ENCODE results near the gene FIGNL2. TPM values are rescaled to one million over a fixed set of nuclear protein-coding genes. Genes with fewer than 3 reads are reported as not detected.
A peak's percentile ranks its signal among the peaks of the same experiment; 100 is the strongest.

The FIGNL2 gene
- total and polyA plus RNA-seq, 2 of the 13 experiments (the other 11 are each of a cell fraction or from before 2014, with no cell fraction given), result 0.82 to 1.00 TPM

GRCh38 chr12:51887476-51888315, 39.2 kb upstream of the FIGNL2 start, which contains the start of gene ANKRD33:
ANKRD33 (plus strand) TSS chr12:51888103; CDS start chr12:51888187, 84 bp downstream.
- peaks cover 46% of the 10 kb centered on the region for H3K4me1 ChIP-seq (ENCODE audit: insufficient read depth, low read length)
- no peak within 1 kb of the TSS for H2AFZ ChIP-seq (ENCODE audit: low read length)
- H3K9me3 ChIP-seq (ENCODE audit: low read length), result no peaks in the 10 kb centered on the region
- ChIA-PET CTCF (ENCODE audit: low intra/inter-chr PET ratio, low total read pairs) (no interaction called here), POLR2A (no interaction called here)
- WGBS (ENCODE audit: low lambda C conversion rate), result 83% methylated on average over 27 of the region's 41 CpGs
- no peak within 1 kb of the TSS for H3K27ac ChIP-seq (ENCODE audit: extremely low read length, insufficient read depth, low read length)
- TF ChIP-seq AKAP8 (CRISPR knock-in tag; IDR thresholded peaks at IDR 0.05), result no peak
- no peak for ATAC-seq
- H3K4me3 ChIP-seq (replicated peaks in 1 of 3; ENCODE audit: insufficient read depth in 1 of 3, low read depth in 2 of 3, low read length in 3 of 3), result no peak within 1 kb of the TSS
- H3K36me3 ChIP-seq (replicated peaks in 1 of 2; ENCODE audit: control insufficient read depth in 1 of 2, insufficient read depth in 2 of 2, low read length in 2 of 2), result no peaks in the 10 kb centered on the region
- H3K4me2 ChIP-seq (ENCODE audit: low read depth, low read length), result no peak within 1 kb of the TSS
- H3K27me3 ChIP-seq (ENCODE audit: control insufficient read depth in 1 of 2, insufficient read depth in 2 of 2, low read length in 2 of 2), result peaks cover 7 to 13% of the 10 kb centered on the region in 2 experiments; a peak in 3 of 5 replicates
- DNase-seq (ENCODE audit: low spot score), result no peak
- H3K9ac ChIP-seq (ENCODE audit: insufficient read depth, low read depth, low read length), result no peak within 1 kb of the TSS
- H3K79me2 ChIP-seq (ENCODE audit: insufficient read depth, low read length), result no peaks in the 10 kb centered on the region
- no peak for FAIRE-seq
- in situ Hi-C loops (cut with HindIII; ENCODE audit: extremely low pct_ligation_motif_present, low pct_unique_long_range_greater_than_20kb) (no loop called here), intact Hi-C loops (cut with micrococcal nuclease; ENCODE audit: unreplicated experiment) (no loop called here)
- BruUV-seq (replicated peaks), result no TSS peak
- no peaks in the 10 kb centered on the region for H4K20me1 ChIP-seq (ENCODE audit: insufficient read depth, low read length)

- peaks cover 7 to 11% of the 10 kb centered on the region in 2 experiments; a peak in 3 of 5 replicates for H3K27me3 ChIP-seq (ENCODE audit: control insufficient read depth in 1 of 2, insufficient read depth in 2 of 2, low read length in 2 of 2)
- in situ Hi-C loops (cut with HindIII; ENCODE audit: extremely low pct_ligation_motif_present, low pct_unique_long_range_greater_than_20kb), result no loop called here
- peaks cover 45% of the 10 kb centered on the region for H3K4me1 ChIP-seq (ENCODE audit: insufficient read depth, low read length)
- ATAC-seq (no peak; the same call in 2 of the 3 replicates), DNase-seq (ENCODE audit: low spot score) (peak; percentile 56), FAIRE-seq (no peak)
- H3K4me2 ChIP-seq (ENCODE audit: low read depth, low read length), result peak overlapping the region; percentile 20; the same call in 1 of the 2 replicates
- H3K4me3 ChIP-seq (replicated peaks in 1 of 3; ENCODE audit: insufficient read depth in 1 of 3, low read depth in 2 of 3, low read length in 3 of 3), result no peak overlapping the region
- ChIA-PET CTCF (ENCODE audit: low intra/inter-chr PET ratio, low total read pairs) (no interaction called here), POLR2A (interaction anchor here (1.2 kb wide), 1 partner anchor 9 kb away, joined by 4 read pairs; no protein-coding TSS in a partner anchor)
- intact Hi-C loops (cut with micrococcal nuclease; ENCODE audit: unreplicated experiment), result no loop called here
- BruUV-seq (replicated peaks), result no TSS peak
- H3K36me3 ChIP-seq (replicated peaks in 1 of 2; ENCODE audit: control insufficient read depth in 1 of 2, insufficient read depth in 2 of 2, low read length in 2 of 2), result no peaks in the 10 kb centered on the region
- H3K79me2 ChIP-seq (ENCODE audit: insufficient read depth, low read length), result no peaks in the 10 kb centered on the region
- WGBS (ENCODE audit: low lambda C conversion rate), result 72% methylated on average over 10 of the region's 10 CpGs
- no peak overlapping the region for H3K9ac ChIP-seq (ENCODE audit: insufficient read depth, low read depth, low read length)
- no peaks in the 10 kb centered on the region for H3K9me3 ChIP-seq (ENCODE audit: low read length)
- H2AFZ ChIP-seq (ENCODE audit: low read length), result no peak overlapping the region
- no peak overlapping the region for H3K27ac ChIP-seq (ENCODE audit: extremely low read length, insufficient read depth, low read length)
- no peaks in the 10 kb centered on the region for H4K20me1 ChIP-seq (ENCODE audit: insufficient read depth, low read length)
- TF ChIP-seq GLI4 (CRISPR knock-in tag; IDR thresholded peaks at IDR 0.05; ENCODE audit: borderline replicate concordance) (no peak), ETV5 (CRISPR knock-in tag; IDR thresholded peaks at IDR 0.05; ENCODE audit: borderline replicate concordance) (peak; percentile 47; the same call in 1 of the 2 replicates), GABPA (IDR thresholded peaks at IDR 0.05; ENCODE audit: low read depth, low read length) (no peak), GABPA (CRISPR knock-in tag; IDR thresholded peaks at IDR 0.05; ENCODE audit: low read depth) (peak; percentile 63), HES4 (CRISPR knock-in tag; IDR thresholded peaks at IDR 0.05; ENCODE audit: borderline replicate concordance) (no peak), ELF1 (CRISPR knock-in tag; IDR thresholded peaks at IDR 0.05) (peak; percentile 50; the same call in 1 of the 2 replicates), ZKSCAN5 (CRISPR knock-in tag; IDR thresholded peaks at IDR 0.05) (no peak), SAP130 (CRISPR knock-in tag; IDR thresholded peaks at IDR 0.05; ENCODE audit: low read depth) (peak; percentile 48), FOXA3 (CRISPR knock-in tag; IDR thresholded peaks at IDR 0.05) (0 out of 2 replicates have a peak, but pooled peaks have one; percentile 6), ZNF350 (CRISPR knock-in tag; IDR thresholded peaks at IDR 0.05; ENCODE audit: borderline replicate concordance, low read depth) (no peak), RNF2 (conservative IDR thresholded peaks at IDR 0.05; ENCODE audit: low read depth) (no peak), HOXA3 (CRISPR knock-in tag; IDR thresholded peaks at IDR 0.05) (no peak), FOSL2 (CRISPR knock-in tag; IDR thresholded peaks at IDR 0.05) (peak; percentile 37; the same call in 1 of the 2 replicates), RNF219 (CRISPR knock-in tag; IDR thresholded peaks at IDR 0.05) (no peak), FOXK1 (CRISPR knock-in tag; IDR thresholded peaks at IDR 0.05; ENCODE audit: borderline replicate concordance, low read depth) (peak; percentile 31; the same call in 1 of the 2 replicates)
Observed at GRCh38 chr12:51886021-51886710, 37.6 kb upstream of the FIGNL2 start.

All from HepG2 (cell line).